Measurements from ENCODE around the gene FOXN3. TPM values are rescaled to one million over a fixed set of nuclear protein-coding genes. Genes with fewer than 3 reads are reported as not detected.

Gene FOXN3
- polyA plus RNA-seq, 4 donors = 22.0 to 47.3 (median 43.3) TPM

DNA sequence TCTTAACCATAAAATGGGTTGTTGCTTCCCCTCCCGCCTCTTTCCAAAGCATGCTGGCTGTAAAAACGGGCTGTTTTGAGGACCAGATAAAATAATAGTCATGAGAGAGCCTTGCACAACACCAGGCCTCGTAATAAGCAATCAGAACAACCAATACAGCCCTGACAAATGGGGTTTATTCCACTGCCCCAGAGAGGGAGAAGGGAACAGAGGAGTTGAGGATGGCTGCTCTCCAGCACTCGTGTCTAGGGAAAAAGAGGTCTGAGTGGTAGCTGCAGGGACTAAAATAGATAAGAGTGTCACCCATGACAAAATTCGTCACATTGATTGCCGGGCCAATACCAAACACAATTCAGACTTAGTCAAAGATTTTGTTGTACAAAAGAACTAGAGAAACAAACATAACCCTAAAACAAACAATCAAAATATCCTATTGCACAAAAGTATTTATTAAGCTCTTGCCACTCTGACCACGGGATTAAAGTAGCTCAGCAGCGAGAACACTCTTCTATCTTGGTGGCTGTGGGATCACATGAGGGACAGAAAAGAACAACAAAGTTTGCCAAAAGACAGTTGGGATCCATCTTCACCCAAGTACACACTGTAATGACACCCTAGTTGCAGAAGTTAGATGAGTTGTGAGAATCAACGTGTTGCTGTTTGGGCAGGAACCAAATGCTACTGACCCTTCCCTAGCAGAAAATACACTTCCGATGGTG, 188.0 kb downstream of the FOXN3 start:
- Histone ChIP-seq H3K4me1 (ENCODE audit: control insufficient read depth in 3 of 3, insufficient read depth in 2 of 3, low read depth in 1 of 3, low read length in 2 of 3) (peaks cover 0 to 16% (median 0%) of the 10 kb centered on the region in 3 donors), H3K36me3 (ENCODE audit: control insufficient read depth in 3 of 3, insufficient read depth in 2 of 3, low read depth in 1 of 3, low read length in 3 of 3) (peaks cover 0 to 4% (median 0%) of the 10 kb centered on the region in 3 donors), H3K27ac (ENCODE audit: low read depth in 1 of 3, low read length in 2 of 3) (no peak overlapping the region), H3K27me3 (ENCODE audit: control insufficient read depth in 3 of 3, insufficient read depth in 3 of 3, low read length in 3 of 3) (no peaks in the 10 kb centered on the region), H3K9me3 (ENCODE audit: control insufficient read depth in 2 of 2, insufficient read depth in 1 of 2, low read depth in 1 of 2, low read length in 1 of 2) (peaks cover 0 to 2% of the 10 kb centered on the region in 2 donors), H3K4me3 (ENCODE audit: low read depth in 1 of 3, low read length in 3 of 3) (no peak overlapping the region)
- 69 to 78% (median 74%) methylated on average over 10 of the region's 10 CpGs for WGBS, 3 donors
- DNase-seq (no peak), FAIRE-seq (no peak)

DNA sequence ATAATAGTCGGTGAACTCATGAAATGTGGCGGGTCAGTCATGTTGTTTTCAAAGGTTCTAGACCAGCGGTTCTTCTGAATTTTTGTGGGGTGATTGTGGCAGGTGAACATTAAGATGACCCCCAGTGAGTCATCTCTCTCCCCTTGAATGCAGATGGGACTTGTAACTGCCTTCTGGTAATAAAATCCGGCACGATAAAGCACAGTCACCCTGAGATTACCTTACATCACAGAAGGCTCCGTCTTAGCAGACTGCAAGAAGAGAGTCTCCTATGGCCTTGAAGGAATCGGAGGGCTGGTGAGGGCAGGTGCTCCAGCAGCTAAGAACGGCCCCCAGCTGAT, 189.6 kb downstream of the FOXN3 start:
- FAIRE-seq (no peak), DNase-seq (peak in 1 of 2 donors; percentile 45)
- no peaks in the 10 kb centered on the region for H3K9me3 ChIP-seq (ENCODE audit: control insufficient read depth in 2 of 2, insufficient read depth in 1 of 2, low read depth in 1 of 2, low read length in 1 of 2)
- no peaks in the 10 kb centered on the region for H3K27me3 ChIP-seq (ENCODE audit: control insufficient read depth in 3 of 3, insufficient read depth in 3 of 3, low read length in 3 of 3)
- no peak overlapping the region for H3K4me3 ChIP-seq (ENCODE audit: low read depth in 1 of 3, low read length in 3 of 3)
- peaks cover 0 to 16% (median 0%) of the 10 kb centered on the region in 3 donors for H3K4me1 ChIP-seq (ENCODE audit: control insufficient read depth in 3 of 3, insufficient read depth in 2 of 3, low read depth in 1 of 3, low read length in 2 of 3)
- peaks cover 0 to 12% (median 0%) of the 10 kb centered on the region in 3 donors for H3K36me3 ChIP-seq (ENCODE audit: control insufficient read depth in 3 of 3, insufficient read depth in 2 of 3, low read depth in 1 of 3, low read length in 3 of 3)
- no peak overlapping the region for H3K27ac ChIP-seq (ENCODE audit: low read depth in 1 of 3, low read length in 2 of 3)
- WGBS, 3 donors = 57 to 82% (median 67%) methylated on average over 8 of the region's 8 CpGs

GRCh38 chr14:89226801-89227495, 190.1 kb downstream of the FOXN3 start:
- 68 to 81% (median 71%) methylated on average over 8 of the region's 8 CpGs for WGBS, 3 donors
- Histone ChIP-seq H3K4me1 (ENCODE audit: control insufficient read depth in 3 of 3, insufficient read depth in 2 of 3, low read depth in 1 of 3, low read length in 2 of 3) (peaks cover 0 to 16% (median 0%) of the 10 kb centered on the region in 3 donors), H3K27ac (ENCODE audit: low read depth in 1 of 3, low read length in 2 of 3) (no peak overlapping the region), H3K4me3 (ENCODE audit: low read depth in 1 of 3, low read length in 3 of 3) (no peak overlapping the region), H3K36me3 (ENCODE audit: control insufficient read depth in 3 of 3, insufficient read depth in 2 of 3, low read depth in 1 of 3, low read length in 3 of 3) (peaks cover 0 to 14% (median 0%) of the 10 kb centered on the region in 3 donors), H3K9me3 (ENCODE audit: control insufficient read depth in 2 of 2, insufficient read depth in 1 of 2, low read depth in 1 of 2, low read length in 1 of 2) (no peaks in the 10 kb centered on the region), H3K27me3 (ENCODE audit: control insufficient read depth in 3 of 3, insufficient read depth in 3 of 3, low read length in 3 of 3) (no peaks in the 10 kb centered on the region)
- DNase-seq (peak in 1 of 2 donors; percentile 35), FAIRE-seq (no peak)

DNA sequence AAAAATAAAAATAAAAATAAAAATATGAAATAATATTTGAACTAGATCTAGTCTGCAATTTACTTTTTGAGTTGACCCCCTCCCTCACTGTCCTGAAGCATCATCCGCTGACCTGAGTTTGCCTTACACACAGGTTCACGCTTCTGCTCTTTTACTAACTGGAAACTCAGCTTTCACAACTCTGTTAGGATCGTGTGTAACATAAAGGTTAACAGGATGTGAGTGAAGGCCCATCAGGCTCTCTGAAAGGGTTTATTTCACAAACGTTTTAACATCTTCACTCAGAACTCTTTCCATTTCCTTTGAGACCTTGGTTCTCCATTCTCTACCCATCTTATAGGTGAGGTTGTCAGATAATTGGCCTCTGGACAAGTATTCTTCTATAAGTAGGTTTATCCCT, 191.4 kb downstream of the FOXN3 start:
- no peaks in the 10 kb centered on the region for H3K27me3 ChIP-seq (ENCODE audit: control insufficient read depth in 3 of 3, insufficient read depth in 3 of 3, low read length in 3 of 3)
- 70 to 76% (median 74%) methylated on average over 4 of the region's 4 CpGs for WGBS, 3 donors
- no peak overlapping the region for H3K4me3 ChIP-seq (ENCODE audit: low read depth in 1 of 3, low read length in 3 of 3)
- H3K4me1 ChIP-seq (ENCODE audit: control insufficient read depth in 3 of 3, insufficient read depth in 2 of 3, low read depth in 1 of 3, low read length in 2 of 3) = peaks cover 0 to 20% (median 2%) of the 10 kb centered on the region in 3 donors
- FAIRE-seq (no peak), DNase-seq (no peak)
- no peak overlapping the region for H3K27ac ChIP-seq (ENCODE audit: low read depth in 1 of 3, low read length in 2 of 3)
- no peaks in the 10 kb centered on the region for H3K9me3 ChIP-seq (ENCODE audit: control insufficient read depth in 2 of 2, insufficient read depth in 1 of 2, low read depth in 1 of 2, low read length in 1 of 2)
- H3K36me3 ChIP-seq (ENCODE audit: control insufficient read depth in 3 of 3, insufficient read depth in 2 of 3, low read depth in 1 of 3, low read length in 3 of 3) = peaks cover 0 to 15% (median 0%) of the 10 kb centered on the region in 3 donors

DNA sequence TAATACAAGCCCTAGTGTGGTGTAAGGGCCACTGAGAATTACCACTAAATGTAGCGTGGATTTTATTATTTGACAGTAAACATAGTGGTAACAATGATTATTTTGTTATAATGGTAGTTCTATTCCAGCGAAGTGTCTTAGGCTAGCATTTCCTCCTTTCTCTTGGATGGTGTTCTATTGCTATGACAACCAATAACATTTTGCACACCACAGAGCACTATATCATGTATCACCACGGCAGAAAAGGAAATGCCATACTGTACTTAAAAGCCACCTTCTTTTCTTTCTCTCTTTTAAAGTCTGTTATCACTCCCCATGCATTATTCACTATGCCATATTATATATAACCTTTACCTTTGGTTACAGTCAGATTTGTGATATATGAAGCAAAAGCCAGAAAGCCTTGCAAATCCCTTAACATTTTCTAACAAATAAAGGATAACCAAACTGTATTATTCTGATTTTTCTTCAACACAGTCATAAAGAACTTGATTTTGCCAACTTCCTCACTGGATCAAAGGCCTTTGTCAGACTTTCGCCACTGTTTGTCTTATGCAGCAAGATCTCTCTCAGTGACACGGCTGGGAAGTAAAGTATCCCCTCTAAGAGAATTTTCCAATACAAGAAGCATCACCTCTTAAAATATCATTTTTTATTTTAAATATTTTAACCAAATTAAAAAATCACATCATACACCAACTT, 195.8 kb downstream of the FOXN3 start:
- Histone ChIP-seq H3K27ac (ENCODE audit: low read depth in 1 of 3, low read length in 2 of 3) (no peak overlapping the region), H3K36me3 (ENCODE audit: control insufficient read depth in 3 of 3, insufficient read depth in 2 of 3, low read depth in 1 of 3, low read length in 3 of 3) (peaks cover 0 to 25% (median 5%) of the 10 kb centered on the region in 3 donors), H3K4me3 (ENCODE audit: low read depth in 1 of 3, low read length in 3 of 3) (no peak overlapping the region), H3K27me3 (ENCODE audit: control insufficient read depth in 3 of 3, insufficient read depth in 3 of 3, low read length in 3 of 3) (no peaks in the 10 kb centered on the region), H3K4me1 (ENCODE audit: control insufficient read depth in 3 of 3, insufficient read depth in 2 of 3, low read depth in 1 of 3, low read length in 2 of 3) (peaks cover 0 to 3% (median 2%) of the 10 kb centered on the region in 3 donors), H3K9me3 (ENCODE audit: control insufficient read depth in 2 of 2, insufficient read depth in 1 of 2, low read depth in 1 of 2, low read length in 1 of 2) (no peaks in the 10 kb centered on the region)
- FAIRE-seq (no peak), DNase-seq (peak; percentile 38 to 54)
- WGBS, 3 donors = 21 to 30% (median 28%) methylated on average over 5 of the region's 5 CpGs

DNA sequence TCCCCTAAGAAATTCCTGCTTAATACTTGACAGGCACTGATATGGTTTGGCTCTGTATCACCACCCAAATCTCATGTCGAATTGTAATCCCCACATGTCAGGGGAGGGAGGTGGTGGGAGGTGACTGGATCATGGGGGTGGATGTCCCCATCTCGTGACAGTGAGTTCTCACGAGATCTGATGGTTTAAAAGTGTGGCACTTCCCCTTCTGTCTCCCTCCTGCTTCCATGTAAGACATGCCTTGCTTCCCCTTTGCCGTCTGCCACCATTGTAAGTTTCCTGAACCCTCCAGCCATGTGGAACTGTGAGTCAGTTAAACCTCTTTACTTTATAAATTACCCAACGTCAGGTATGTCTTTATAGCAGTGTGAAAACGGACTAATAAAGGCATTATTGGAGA, 198.0 kb downstream of the FOXN3 start:
- H3K27ac ChIP-seq (ENCODE audit: low read depth in 1 of 3, low read length in 2 of 3) = no peak overlapping the region
- H3K36me3 ChIP-seq (ENCODE audit: control insufficient read depth in 3 of 3, insufficient read depth in 2 of 3, low read depth in 1 of 3, low read length in 3 of 3) = peaks cover 0 to 25% (median 5%) of the 10 kb centered on the region in 3 donors
- H3K4me1 ChIP-seq (ENCODE audit: control insufficient read depth in 3 of 3, insufficient read depth in 2 of 3, low read depth in 1 of 3, low read length in 2 of 3) = peaks cover 0 to 3% (median 2%) of the 10 kb centered on the region in 3 donors
- no peaks in the 10 kb centered on the region for H3K9me3 ChIP-seq (ENCODE audit: control insufficient read depth in 2 of 2, insufficient read depth in 1 of 2, low read depth in 1 of 2, low read length in 1 of 2)
- FAIRE-seq (no peak), DNase-seq (no peak)
- no peaks in the 10 kb centered on the region for H3K27me3 ChIP-seq (ENCODE audit: control insufficient read depth in 3 of 3, insufficient read depth in 3 of 3, low read length in 3 of 3)
- no peak overlapping the region for H3K4me3 ChIP-seq (ENCODE audit: low read depth in 1 of 3, low read length in 3 of 3)
- 91 to 96% (median 94%) methylated on average over 6 of the region's 6 CpGs for WGBS, 3 donors

- WGBS, 3 donors = 93 to 100% (median 94%) methylated on average over 4 of the region's 4 CpGs
- FAIRE-seq (no peak), DNase-seq (no peak)
- peaks cover 0 to 3% (median 2%) of the 10 kb centered on the region in 3 donors for H3K4me1 ChIP-seq (ENCODE audit: control insufficient read depth in 3 of 3, insufficient read depth in 2 of 3, low read depth in 1 of 3, low read length in 2 of 3)
- peaks cover 0 to 19% (median 5%) of the 10 kb centered on the region in 3 donors for H3K36me3 ChIP-seq (ENCODE audit: control insufficient read depth in 3 of 3, insufficient read depth in 2 of 3, low read depth in 1 of 3, low read length in 3 of 3)
- H3K27me3 ChIP-seq (ENCODE audit: control insufficient read depth in 3 of 3, insufficient read depth in 3 of 3, low read length in 3 of 3) = no peaks in the 10 kb centered on the region
- H3K9me3 ChIP-seq (ENCODE audit: control insufficient read depth in 2 of 2, insufficient read depth in 1 of 2, low read depth in 1 of 2, low read length in 1 of 2) = no peaks in the 10 kb centered on the region
- no peak overlapping the region for H3K4me3 ChIP-seq (ENCODE audit: low read depth in 1 of 3, low read length in 3 of 3)
- H3K27ac ChIP-seq (ENCODE audit: low read depth in 1 of 3, low read length in 2 of 3) = no peak overlapping the region
Observed at GRCh38 chr14:89217891-89218290, 199.1 kb downstream of the FOXN3 start.

DNA sequence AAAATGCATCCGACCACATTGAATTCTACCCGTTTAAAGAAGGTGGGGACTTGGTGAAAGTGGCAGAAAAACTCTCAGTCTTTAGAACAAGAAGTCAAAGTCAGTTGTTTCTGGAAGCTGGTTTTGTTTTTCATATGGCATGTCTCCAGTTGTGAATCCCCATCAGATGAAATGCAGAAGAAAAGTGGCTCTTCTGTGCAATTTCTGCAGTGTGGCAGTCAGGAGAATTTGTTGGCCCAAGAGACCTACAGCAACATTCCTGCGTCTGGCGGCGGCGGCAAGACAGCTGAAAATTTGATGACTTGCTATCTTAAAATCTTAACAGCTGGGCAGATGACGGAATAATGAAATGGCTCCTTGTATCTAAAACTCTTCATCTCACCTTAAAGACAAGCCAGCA, 201.5 kb downstream of the FOXN3 start:
- FAIRE-seq (no peak), DNase-seq (no peak)
- H3K36me3 ChIP-seq (ENCODE audit: control insufficient read depth in 3 of 3, insufficient read depth in 2 of 3, low read depth in 1 of 3, low read length in 3 of 3) = peaks cover 0 to 21% (median 8%) of the 10 kb centered on the region in 3 donors
- no peak overlapping the region for H3K4me3 ChIP-seq (ENCODE audit: low read depth in 1 of 3, low read length in 3 of 3)
- H3K27me3 ChIP-seq (ENCODE audit: control insufficient read depth in 3 of 3, insufficient read depth in 3 of 3, low read length in 3 of 3) = no peaks in the 10 kb centered on the region
- WGBS, 3 donors = 74 to 92% (median 85%) methylated on average over 7 of the region's 7 CpGs
- no peaks in the 10 kb centered on the region for H3K4me1 ChIP-seq (ENCODE audit: control insufficient read depth in 3 of 3, insufficient read depth in 2 of 3, low read depth in 1 of 3, low read length in 2 of 3)
- H3K9me3 ChIP-seq (ENCODE audit: control insufficient read depth in 2 of 2, insufficient read depth in 1 of 2, low read depth in 1 of 2, low read length in 1 of 2) = no peaks in the 10 kb centered on the region
- H3K27ac ChIP-seq (ENCODE audit: low read depth in 1 of 3, low read length in 2 of 3) = no peak overlapping the region

Data from small intestine (tissue), 7 donors.